OCI-LY3 (cell line): Measurements from ENCODE around the gene G6PC2.

Source experiments
- H2AFZ ChIP-seq: fragments of 200-600, 300-600 bp; shearing (Covaris generic); 2 replicates; pipeline ENCODE4 v1.6.0; 2014; ENCODE audit warnings: antibody characterized with exemption, low read depth, low read length
- H3K27ac ChIP-seq: fragments of 200-600, 300-600 bp; sonication (generic); 2 replicates; pipeline ENCODE4 v1.5.1; 2014; ENCODE audit warnings: mild to moderate bottlenecking, low read length, moderate library complexity, mixed read lengths
- H3K27me3 ChIP-seq: fragments of 200-600, 300-600 bp; sonication (generic); 2 replicates; pipeline ENCODE4 v1.6.1; 2014; ENCODE audit warnings: low read depth, low read length, mixed read lengths
- H3K36me3 ChIP-seq: fragments of 200-600, 300-600 bp; sonication (generic); replicated peaks from 2 replicates; pipeline ENCODE3; 2014; ENCODE audit warnings: low read depth, low read length, mixed read lengths
- H3K4me1 ChIP-seq: fragments of 300-600, 200-600 bp; sonication (generic); 2 replicates; pipeline ENCODE4 v1.6.1; 2014; ENCODE audit warnings: low read length, mixed read lengths
- H3K4me2 ChIP-seq: fragments of 200-600, 300-600 bp; sonication (generic); 2 replicates; pipeline ENCODE4 v1.6.1; 2014; ENCODE audit warnings: low read length, mixed read lengths
- H3K4me3 ChIP-seq: fragments of 300-600, 200-600 bp; sonication (generic); 2 replicates; pipeline ENCODE4 v1.5.1; 2014; ENCODE audit warnings: antibody characterized with exemption, mild to moderate bottlenecking, low read length, moderate library complexity
- H3K79me2 ChIP-seq: fragments of 300-600, 200-600 bp; shearing (Covaris generic); 2 replicates; pipeline ENCODE4 v1.6.1; 2014; ENCODE audit warnings: mild to moderate bottlenecking, low read length, mixed read lengths
- H3K9ac ChIP-seq: fragments of 300-600, 200-600 bp; shearing (Covaris generic); 2 replicates; pipeline ENCODE4 v1.6.0; 2014; ENCODE audit warnings: mild to moderate bottlenecking, low read length, moderate library complexity
- H3K9me3 ChIP-seq: fragments of 200-600, 300-600 bp; shearing (Covaris generic); 2 replicates; pipeline ENCODE4 v1.6.1; 2014; ENCODE audit warnings: low read length, mixed read lengths; ENCODE audit not compliant: insufficient read depth
- H4K20me1 ChIP-seq: fragments of 200-600, 300-600 bp; sonication (generic); 2 replicates; pipeline ENCODE4 v1.6.1; 2016; ENCODE audit warnings: low read length, mixed read lengths; ENCODE audit not compliant: insufficient read depth
- CTCF ChIP-seq: fragments of 200-600, 300-600 bp; sonication (generic); IDR thresholded peaks from 2 replicates; pipeline ENCODE4 v1.5.1; 2014; ENCODE audit warnings: antibody characterized with exemption, low read length, low read depth
- EZH2phosphoT487 ChIP-seq: fragments of 200-600 bp; shearing (Covaris generic); IDR thresholded peaks from 2 replicates; pipeline ENCODE4 v1.6.1; 2018; ENCODE audit warnings: antibody characterized with exemption, mixed run types, low read depth

Gene G6PC2

GRCh38 chr2:168912901-168913369 lies 11.8 kb downstream of the G6PC2 start:
- Histone ChIP-seq H3K36me3 (no peaks in the 10 kb centered on the region), H3K4me2 (peak overlapping the region; percentile 86), H3K9me3 (no peaks in the 10 kb centered on the region), H4K20me1 (no peaks in the 10 kb centered on the region), H3K27ac (no peak overlapping the region), H3K4me3 (peak overlapping the region; percentile 77), H3K27me3 (peaks cover 18% of the 10 kb centered on the region), H3K4me1 (peaks cover 9% of the 10 kb centered on the region), H3K9ac (peak overlapping the region; percentile 17; the same call in 1 of the 2 replicates), H3K79me2 (no peaks in the 10 kb centered on the region), H2AFZ (0 out of 2 replicates have a peak overlapping the region, but pooled peaks have one; percentile 19)
- TF ChIP-seq CTCF: no peak
- no peak for TF ChIP-seq EZH2phosphoT487

- H3K4me1 ChIP-seq: peaks cover 9% of the 10 kb centered on the region
- H3K9ac ChIP-seq: no peak overlapping the region
- no peak for TF ChIP-seq EZH2phosphoT487
- TF ChIP-seq CTCF: no peak
- peak overlapping the region; percentile 86 for H3K4me2 ChIP-seq
- no peaks in the 10 kb centered on the region for H3K36me3 ChIP-seq
- no peak overlapping the region for H3K27ac ChIP-seq
- no peaks in the 10 kb centered on the region for H3K79me2 ChIP-seq
- H3K9me3 ChIP-seq: no peaks in the 10 kb centered on the region
- H4K20me1 ChIP-seq: no peaks in the 10 kb centered on the region
- H3K4me3 ChIP-seq: peak overlapping the region; percentile 77
- H2AFZ ChIP-seq: no peak overlapping the region
- H3K27me3 ChIP-seq: peaks cover 19% of the 10 kb centered on the region
Measured at GRCh38 chr2:168913495-168913894, 12.4 kb downstream of the G6PC2 start.

GRCh38 chr2:168915441-168916330 lies 14.6 kb downstream of the G6PC2 start:
- TF ChIP-seq EZH2phosphoT487 (no peak), CTCF (no peak)
- H3K27ac ChIP-seq: no peak overlapping the region
- H2AFZ ChIP-seq: no peak overlapping the region
- H3K27me3 ChIP-seq: peaks cover 31% of the 10 kb centered on the region
- H3K9me3 ChIP-seq: no peaks in the 10 kb centered on the region
- no peaks in the 10 kb centered on the region for H3K36me3 ChIP-seq
- H3K9ac ChIP-seq: no peak overlapping the region
- no peak overlapping the region for H3K4me3 ChIP-seq
- H3K4me2 ChIP-seq: no peak overlapping the region
- H4K20me1 ChIP-seq: no peaks in the 10 kb centered on the region
- no peaks in the 10 kb centered on the region for H3K79me2 ChIP-seq
- peaks cover 9% of the 10 kb centered on the region for H3K4me1 ChIP-seq

- TF ChIP-seq CTCF (no peak), EZH2phosphoT487 (no peak)
- H3K4me1 ChIP-seq: peaks cover 9% of the 10 kb centered on the region
- H4K20me1 ChIP-seq: no peaks in the 10 kb centered on the region
- H3K4me2 ChIP-seq: no peak overlapping the region
- H3K36me3 ChIP-seq: no peaks in the 10 kb centered on the region
- H3K27me3 ChIP-seq: peaks cover 36% of the 10 kb centered on the region
- H2AFZ ChIP-seq: no peak overlapping the region
- H3K79me2 ChIP-seq: no peaks in the 10 kb centered on the region
- no peak overlapping the region for H3K9ac ChIP-seq
- no peak overlapping the region for H3K4me3 ChIP-seq
- no peaks in the 10 kb centered on the region for H3K9me3 ChIP-seq
- no peak overlapping the region for H3K27ac ChIP-seq
Measured at GRCh38 chr2:168916331-168916675, 15.2 kb downstream of the G6PC2 start.
